Vagina (tissue), 2 donors: ENCODE data around the gene IQGAP1.

ENCODE experiments used
- CTCF ChIP-seq, 3 experiments: fragments of 450-650 bp in 2 of 3; fragments of 200-600 bp in 1 of 3; sonication (generic) in 1 of 3; IDR thresholded peaks; one replicate each; pipeline ENCODE4 v1.5.1; 2017 to 2019; ENCODE audit warnings: antibody characterized with exemption in 3 of 3, mild to moderate bottlenecking in 2 of 3, moderate library complexity in 2 of 3
- POLR2A ChIP-seq, 2 donors: fragments of 450-650 bp; IDR thresholded peaks; one replicate each; pipeline ENCODE4 v1.6.1; 2017; ENCODE audit warnings: antibody characterized with exemption in 2 of 2, mild to moderate bottlenecking in 2 of 2, moderate library complexity in 2 of 2
- POLR2AphosphoS5 ChIP-seq, 2 donors: sonication (generic); formaldehyde crosslinking; IDR thresholded peaks; one replicate each; pipeline ENCODE4 v1.9.0; 2017; ENCODE audit warnings: antibody characterized with exemption in 2 of 2, mild to moderate bottlenecking in 2 of 2, low read depth in 1 of 2; ENCODE audit not compliant: insufficient read depth in 1 of 2

- no peak for TF ChIP-seq CTCF (IDR thresholded peaks at IDR 0.05)
- no peak for TF ChIP-seq POLR2A (IDR thresholded peaks at IDR 0.05)
- TF ChIP-seq POLR2AphosphoS5 (IDR thresholded peaks at IDR 0.05; ENCODE audit: insufficient read depth in 1 of 2, low read depth in 1 of 2): no peak
Observed at GRCh38 chr15:90343302-90343790, 44.7 kb upstream of the IQGAP1 start.
